Stimulated activated CD4-positive, alpha-beta T cell treated with anti-CD3 and anti-CD28 coated beads, Interleukin-1b, Interleukin-23, amount 100 ng/mL, for 4 hours (primary cell): ENCODE measurements around the gene GPC4.

Experiments
- DNase-seq, 2 donors: peaks; one replicate each; pipeline ENCODE4 v3.0.0-alpha.2; 2020; ENCODE audit warnings: low read depth in 2 of 2

Gene GPC4

GRCh38 chrX:133415276-133416105 is at the start of gene GPC4:
GPC4 (minus strand) TSS chrX:133415489; CDS start chrX:133414965, 524 bp downstream.
- DNase-seq, result no peak

GRCh38 chrX:133461231-133461630 is 45.9 kb upstream of the GPC4 start:
- no peak for DNase-seq

- DNase-seq, result no peak
Measured at GRCh38 chrX:133454924-133455323, 39.6 kb upstream of the GPC4 start.

- DNase-seq, result no peak
Measured at GRCh38 chrX:133454491-133454914, 39.2 kb upstream of the GPC4 start.

- DNase-seq, result no peak
Measured at GRCh38 chrX:133448512-133449076, 33.3 kb upstream of the GPC4 start.

GRCh38 chrX:133444952-133445831 is 29.9 kb upstream of the GPC4 start:
- no peak for DNase-seq

GRCh38 chrX:133444196-133444595 is 28.9 kb upstream of the GPC4 start:
- no peak for DNase-seq

GRCh38 chrX:133440797-133441163 is 25.5 kb upstream of the GPC4 start:
- no peak for DNase-seq

GRCh38 chrX:133440081-133440796 is 24.9 kb upstream of the GPC4 start:
- DNase-seq, result no peak

GRCh38 chrX:133437766-133438165 is 22.5 kb upstream of the GPC4 start:
- DNase-seq, result no peak

GRCh38 chrX:133437356-133437755 is 22.1 kb upstream of the GPC4 start:
- no peak for DNase-seq

GRCh38 chrX:133435544-133436124 is 20.3 kb upstream of the GPC4 start:
- no peak for DNase-seq

- DNase-seq, result no peak
Measured at GRCh38 chrX:133434197-133434820, 19.0 kb upstream of the GPC4 start.

- DNase-seq, result no peak
Measured at GRCh38 chrX:133419911-133420310, 4.6 kb upstream of the GPC4 start.

- no peak for DNase-seq
Measured at GRCh38 chrX:133418588-133418987, 3.3 kb upstream of the GPC4 start.

- no peak for DNase-seq
Measured at GRCh38 chrX:133417364-133417763, 2.1 kb upstream of the GPC4 start.

- no peak for DNase-seq
Measured at GRCh38 chrX:133414406-133415275, 648 bp downstream of the GPC4 start.

- DNase-seq, result no peak
Measured at GRCh38 chrX:133413218-133413925, 1.9 kb downstream of the GPC4 start.

GRCh38 chrX:133412665-133413064 is 2.6 kb downstream of the GPC4 start:
- no peak for DNase-seq
